C4-2B (cell line): ENCODE measurements around the gene LOXHD1.

Experiments used
- ZFX ChIP-seq: fragments of 450-650 bp; IDR thresholded peaks from 2 replicates; pipeline ENCODE4 v1.6.1; 2017
- TF ChIP-seq, protein P1 (sequence below): fragments of 450-650 bp; conservative IDR thresholded peaks from 2 replicates; pipeline ENCODE4 v1.5.1; 2017; ENCODE audit warnings: mild to moderate bottlenecking

DNA sequence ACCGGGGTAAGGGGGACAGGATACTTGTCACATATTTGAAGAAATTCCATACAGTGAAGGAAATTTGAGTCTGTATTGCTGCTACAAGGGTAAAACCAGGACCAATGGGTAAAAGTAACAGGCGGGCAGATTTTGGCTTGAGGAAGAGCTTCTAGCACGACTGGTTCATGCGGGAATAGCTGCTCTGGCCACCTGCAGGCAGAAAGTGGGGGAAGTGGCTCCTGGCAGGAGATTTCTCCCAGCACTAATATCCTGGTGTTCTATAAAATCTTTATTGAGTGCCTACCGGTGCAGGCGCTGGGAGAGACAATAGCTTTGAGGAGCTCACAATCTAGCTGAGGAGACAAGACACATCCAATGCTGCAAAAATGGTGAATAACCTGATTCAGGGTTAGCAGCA lies 198.5 kb downstream of the LOXHD1 start:
- TF ChIP-seq, protein P1, sequence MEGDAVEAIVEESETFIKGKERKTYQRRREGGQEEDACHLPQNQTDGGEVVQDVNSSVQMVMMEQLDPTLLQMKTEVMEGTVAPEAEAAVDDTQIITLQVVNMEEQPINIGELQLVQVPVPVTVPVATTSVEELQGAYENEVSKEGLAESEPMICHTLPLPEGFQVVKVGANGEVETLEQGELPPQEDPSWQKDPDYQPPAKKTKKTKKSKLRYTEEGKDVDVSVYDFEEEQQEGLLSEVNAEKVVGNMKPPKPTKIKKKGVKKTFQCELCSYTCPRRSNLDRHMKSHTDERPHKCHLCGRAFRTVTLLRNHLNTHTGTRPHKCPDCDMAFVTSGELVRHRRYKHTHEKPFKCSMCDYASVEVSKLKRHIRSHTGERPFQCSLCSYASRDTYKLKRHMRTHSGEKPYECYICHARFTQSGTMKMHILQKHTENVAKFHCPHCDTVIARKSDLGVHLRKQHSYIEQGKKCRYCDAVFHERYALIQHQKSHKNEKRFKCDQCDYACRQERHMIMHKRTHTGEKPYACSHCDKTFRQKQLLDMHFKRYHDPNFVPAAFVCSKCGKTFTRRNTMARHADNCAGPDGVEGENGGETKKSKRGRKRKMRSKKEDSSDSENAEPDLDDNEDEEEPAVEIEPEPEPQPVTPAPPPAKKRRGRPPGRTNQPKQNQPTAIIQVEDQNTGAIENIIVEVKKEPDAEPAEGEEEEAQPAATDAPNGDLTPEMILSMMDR = no peak; the same call in 1 of the 2 replicates
- no peak for TF ChIP-seq ZFX
